PC-9 (cell line): ENCODE data around the gene SLC47A1.

Experiments used
- CTCF ChIP-seq: fragments of 200-600 bp; sonication (generic); conservative IDR thresholded peaks from 2 replicates; pipeline ENCODE4 v1.6.1; 2017; ENCODE audit warnings: mixed run types, antibody characterized with exemption, mild to moderate bottlenecking, moderate library complexity
- EZH2 ChIP-seq: fragments of 200-600 bp; sonication (generic); IDR thresholded peaks from 2 replicates; pipeline ENCODE4 v1.8.0; 2017; ENCODE audit warnings: antibody characterized with exemption, low read depth

DNA sequence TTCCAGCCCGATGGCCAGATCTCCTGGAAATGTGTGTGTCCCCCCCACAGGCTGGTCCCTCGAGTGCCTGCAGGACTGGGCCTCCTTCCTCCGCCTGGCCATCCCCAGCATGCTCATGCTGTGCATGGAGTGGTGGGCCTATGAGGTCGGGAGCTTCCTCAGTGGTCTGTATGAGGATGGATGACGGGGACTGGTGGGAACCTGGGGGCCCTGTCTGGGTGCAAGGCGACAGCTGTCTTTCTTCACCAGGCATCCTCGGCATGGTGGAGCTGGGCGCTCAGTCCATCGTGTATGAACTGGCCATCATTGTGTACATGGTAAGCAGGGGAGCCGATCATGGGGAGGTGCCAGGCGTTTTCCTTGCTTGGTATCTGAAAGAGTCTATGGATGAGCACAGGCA is 22.1 kb downstream of the SLC47A1 start:
- TF ChIP-seq CTCF (no peak), EZH2 (no peak)
